ENCODE data around the gene EFEMP1.

The EFEMP1 gene, protein sequence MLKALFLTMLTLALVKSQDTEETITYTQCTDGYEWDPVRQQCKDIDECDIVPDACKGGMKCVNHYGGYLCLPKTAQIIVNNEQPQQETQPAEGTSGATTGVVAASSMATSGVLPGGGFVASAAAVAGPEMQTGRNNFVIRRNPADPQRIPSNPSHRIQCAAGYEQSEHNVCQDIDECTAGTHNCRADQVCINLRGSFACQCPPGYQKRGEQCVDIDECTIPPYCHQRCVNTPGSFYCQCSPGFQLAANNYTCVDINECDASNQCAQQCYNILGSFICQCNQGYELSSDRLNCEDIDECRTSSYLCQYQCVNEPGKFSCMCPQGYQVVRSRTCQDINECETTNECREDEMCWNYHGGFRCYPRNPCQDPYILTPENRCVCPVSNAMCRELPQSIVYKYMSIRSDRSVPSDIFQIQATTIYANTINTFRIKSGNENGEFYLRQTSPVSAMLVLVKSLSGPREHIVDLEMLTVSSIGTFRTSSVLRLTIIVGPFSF

DNA sequence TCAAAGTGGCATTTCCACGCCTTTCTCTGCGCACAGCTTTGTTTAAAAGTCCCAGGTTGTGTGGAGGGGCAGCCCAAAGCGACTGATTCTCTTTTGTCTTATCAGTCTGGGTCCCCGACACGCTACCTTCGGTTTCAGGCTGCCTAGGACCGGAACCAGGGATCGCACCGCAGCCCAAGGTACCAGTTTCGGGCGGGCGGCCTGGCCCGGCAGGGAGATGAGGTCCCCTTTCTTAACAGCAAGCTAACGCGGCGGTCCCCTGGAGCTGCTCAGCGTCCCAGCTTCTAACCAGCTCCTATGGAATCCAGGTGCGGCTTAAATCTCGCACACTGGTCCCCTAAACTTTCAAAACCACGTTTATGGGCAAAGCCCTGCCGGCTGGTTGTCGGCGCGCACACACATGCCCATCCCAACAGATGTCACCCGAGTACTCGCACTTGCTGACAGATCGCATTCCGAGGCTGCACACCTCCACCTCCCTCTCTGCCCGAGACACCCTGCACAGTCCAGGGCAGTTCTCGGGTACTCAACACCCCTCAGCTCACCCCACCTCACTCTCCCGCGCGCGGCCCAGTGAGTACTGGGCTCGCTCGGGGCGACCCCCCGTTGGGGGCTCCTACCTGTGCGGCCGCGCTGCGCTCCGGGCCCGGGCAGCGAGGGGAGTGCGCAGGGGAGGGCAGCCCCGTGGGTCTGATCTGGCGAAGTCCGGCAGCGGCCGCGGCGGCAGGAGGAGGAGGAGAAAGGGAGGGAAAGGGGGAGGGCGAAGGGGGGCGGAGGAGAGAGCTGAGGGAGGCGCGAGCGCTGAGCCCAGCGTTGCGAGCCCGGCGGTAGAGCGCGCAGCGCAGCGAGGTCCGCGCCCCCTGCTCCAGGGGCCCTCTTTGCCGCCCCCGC lies at the start of gene EFEMP1:
Gene EFEMP1 (minus strand): TSS at position 692 of the 891 bp plus-strand sequence. CDS start 1,342 bp downstream, outside the sequence.
- DNase-seq (ENCODE audit: low spot score): peak; percentile 90

DNA sequence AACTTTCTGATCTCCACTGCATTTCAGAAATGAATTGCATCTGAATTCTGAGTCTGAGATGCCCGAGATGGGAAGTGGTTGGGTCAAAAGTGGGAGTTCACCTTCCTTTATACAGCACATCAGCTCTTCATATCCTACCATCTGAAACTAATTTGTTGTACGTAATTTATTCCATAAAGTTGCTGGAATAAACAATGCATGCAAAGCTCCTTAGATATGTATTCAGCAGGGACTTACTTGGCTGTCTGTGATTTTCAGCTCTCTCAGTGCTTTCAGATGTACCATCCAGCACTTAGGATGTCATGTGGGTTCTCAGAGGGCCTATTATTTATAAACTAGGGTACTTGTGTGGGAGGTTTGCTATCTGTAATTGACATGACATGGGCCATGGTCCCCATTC lies 46.9 kb upstream of the EFEMP1 start:
- DNase-seq (ENCODE audit: low spot score): peak; percentile 6

DNA sequence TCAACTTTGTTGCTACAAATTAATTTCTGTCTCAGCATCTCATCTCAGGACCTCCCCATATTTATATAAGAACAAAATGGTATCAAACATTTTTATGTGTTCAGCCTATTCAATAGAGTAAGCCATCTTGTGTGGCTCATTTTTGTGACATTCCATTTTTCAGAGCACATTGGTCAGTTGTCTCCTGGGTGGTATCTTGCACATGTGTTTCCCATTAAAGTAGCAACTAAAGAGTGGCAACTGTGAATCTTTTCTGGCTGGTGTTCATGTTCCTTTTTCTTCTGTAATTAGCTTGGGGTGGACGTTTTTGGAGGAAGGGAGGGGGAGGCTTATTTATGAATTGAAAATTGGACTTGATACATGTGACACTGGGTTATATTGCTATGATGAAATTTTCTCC lies 45.4 kb upstream of the EFEMP1 start:
- peak; percentile 7 for DNase-seq (ENCODE audit: low spot score)

DNA sequence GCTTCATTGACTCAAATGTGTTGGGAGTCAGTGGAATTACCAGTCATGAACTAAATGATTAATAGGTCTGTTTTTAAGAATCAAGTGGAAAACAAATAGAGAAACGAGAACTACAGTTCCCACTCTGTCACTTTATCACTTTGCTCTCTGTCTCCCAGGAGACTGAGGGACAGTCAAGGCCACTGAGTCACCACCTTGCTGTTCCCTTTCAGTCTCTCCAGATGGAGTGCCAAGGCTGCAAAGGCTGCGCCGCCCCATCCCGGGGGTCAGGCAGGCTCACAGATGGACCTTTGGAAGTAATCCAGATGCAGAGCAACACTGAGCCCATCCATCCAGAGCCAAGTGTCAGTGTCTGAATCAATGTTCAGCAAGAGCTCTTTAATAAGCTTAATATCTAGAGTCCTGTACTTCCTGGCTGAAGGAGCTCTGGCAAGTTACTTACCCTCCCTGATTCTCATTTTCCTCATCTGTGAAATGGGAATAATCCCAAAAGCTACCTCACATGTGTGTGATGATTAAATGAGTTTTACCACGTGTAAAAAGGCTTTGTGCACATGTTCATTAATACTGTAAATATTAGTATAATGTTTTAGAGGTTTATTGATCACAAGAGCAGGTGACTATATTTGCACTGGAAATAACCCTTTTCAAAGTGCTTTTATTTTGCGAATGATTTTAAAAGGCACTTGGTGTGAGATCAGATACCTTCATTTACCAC lies 43.0 kb upstream of the EFEMP1 start:
- DNase-seq (ENCODE audit: low spot score): peak; percentile 37

DNA sequence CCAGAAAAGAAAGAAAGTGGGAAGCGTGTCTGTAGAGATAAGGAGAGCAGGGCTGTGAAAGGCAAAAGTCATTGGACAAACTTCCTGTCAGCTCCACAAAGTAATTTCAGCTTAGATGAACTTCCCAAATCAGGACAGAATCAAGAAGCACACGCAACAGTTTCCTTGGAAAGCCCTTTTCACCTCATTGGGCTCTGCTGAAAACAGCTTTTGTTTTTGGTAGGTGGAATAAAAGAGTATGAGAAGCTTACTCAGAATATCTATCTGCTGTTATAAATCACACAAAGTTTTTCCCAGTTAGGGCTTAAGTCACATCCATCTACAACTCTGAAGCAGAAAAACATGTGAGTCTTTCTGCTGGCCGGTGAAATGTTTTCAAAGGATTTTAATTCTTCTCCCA lies 42.4 kb upstream of the EFEMP1 start:
- peak; percentile 15 for DNase-seq (ENCODE audit: low spot score)

DNA sequence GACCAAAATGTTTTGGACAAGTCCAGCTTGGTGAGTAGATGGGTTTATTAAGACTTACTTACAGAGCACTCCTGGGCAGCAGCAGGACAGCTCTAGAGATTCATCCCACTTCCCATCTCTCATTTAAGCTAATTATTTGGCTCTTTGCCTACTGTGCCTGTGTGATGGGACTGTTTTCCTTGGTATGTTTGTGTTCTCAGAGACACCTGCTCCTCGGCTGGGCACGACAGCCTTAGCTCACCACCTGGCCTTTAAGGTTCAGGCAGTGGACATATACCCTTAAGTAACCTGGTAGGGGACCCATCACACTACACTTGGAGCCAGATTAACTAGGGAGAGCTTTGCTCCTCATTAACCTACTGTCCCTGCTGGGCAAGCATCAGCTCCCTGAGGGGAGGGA lies 41.7 kb upstream of the EFEMP1 start:
- DNase-seq (ENCODE audit: low spot score): no peak

DNA sequence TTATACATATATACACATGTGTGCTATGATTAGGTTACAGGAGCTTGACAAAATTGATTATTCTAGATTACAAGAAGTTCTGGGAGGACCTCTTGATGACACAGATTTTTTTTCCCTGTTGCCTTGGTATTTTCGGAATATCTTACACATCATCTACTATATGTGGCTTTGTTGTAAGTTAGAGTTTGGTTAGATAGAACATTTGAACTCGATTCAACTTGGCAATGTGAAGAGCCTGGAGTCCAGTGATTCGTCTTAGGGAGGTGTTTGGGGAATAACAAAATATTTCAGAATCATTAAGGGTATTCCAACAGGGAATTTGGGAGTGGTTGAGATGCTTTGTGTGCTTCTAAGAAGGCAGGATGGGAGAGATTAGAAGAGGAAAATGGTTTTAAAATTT lies 39.3 kb upstream of the EFEMP1 start:
- no peak for DNase-seq (ENCODE audit: low spot score)

DNA sequence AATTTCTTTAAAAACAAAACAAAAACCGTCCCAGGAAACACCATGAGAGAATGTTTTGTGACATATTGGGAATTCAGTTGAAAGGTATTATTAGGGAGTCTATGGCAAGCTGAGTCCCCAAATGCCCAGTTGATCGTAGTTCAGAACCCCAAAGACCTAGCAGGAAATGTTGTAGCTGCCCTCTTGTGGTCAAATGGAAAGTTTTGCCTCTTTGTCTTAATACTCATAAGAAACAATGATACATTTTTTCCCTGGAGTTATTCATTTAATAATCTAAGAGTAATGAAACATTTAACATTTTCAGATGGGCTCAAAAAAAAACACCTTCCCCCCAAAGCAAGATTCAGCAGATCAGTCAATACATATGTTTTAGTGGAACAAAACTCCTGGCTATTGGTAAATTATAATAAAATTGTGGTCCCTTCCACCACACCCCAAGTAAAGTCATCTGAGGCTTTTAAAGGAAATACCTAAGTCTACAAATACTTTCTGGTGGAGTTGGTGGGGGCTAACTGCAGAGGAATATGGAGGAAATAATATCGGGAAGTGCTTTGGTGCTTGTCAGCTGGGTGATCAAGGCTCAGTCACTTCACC lies 37.8 kb upstream of the EFEMP1 start:
- peak; percentile 49 for DNase-seq (ENCODE audit: low spot score)

DNA sequence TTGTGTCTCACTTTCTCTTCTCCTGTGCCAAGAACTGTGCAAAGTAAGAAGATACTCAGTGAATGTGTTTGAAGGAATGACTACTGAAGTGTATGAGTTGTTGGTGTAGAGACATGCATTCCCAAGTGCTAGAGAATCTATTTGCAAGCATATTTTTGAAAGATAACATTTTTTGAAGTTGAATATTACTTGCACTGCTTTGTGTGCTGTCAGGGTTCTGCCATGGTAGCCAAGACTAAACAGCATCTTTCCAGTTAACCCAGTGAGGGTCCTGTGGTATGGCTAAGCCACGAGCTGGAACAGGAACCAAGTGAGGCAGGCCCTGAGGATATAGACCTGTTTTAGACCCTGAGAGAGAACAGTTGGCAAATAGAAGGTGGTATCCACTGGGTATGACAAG lies 35.2 kb upstream of the EFEMP1 start:
- DNase-seq (ENCODE audit: low spot score): no peak

DNA sequence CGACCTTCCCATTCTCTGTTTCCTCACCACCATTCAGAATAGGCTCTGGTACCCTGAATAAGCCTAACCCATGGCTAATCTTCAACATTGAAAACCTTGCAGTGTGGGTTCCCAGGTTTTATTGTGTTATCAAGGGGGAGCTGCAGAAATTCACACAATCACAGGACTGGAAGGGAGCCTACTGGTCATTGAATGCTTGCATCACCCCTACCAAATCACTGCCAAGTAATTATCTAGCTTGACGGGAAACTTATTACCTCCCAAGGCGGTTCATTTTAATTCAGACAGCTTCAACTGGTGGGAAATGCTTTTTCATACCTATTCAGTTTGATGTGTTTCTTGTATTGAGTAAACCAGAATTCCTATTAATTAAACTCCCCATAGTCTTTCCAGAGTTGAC lies 33.6 kb upstream of the EFEMP1 start:
- DNase-seq (ENCODE audit: low spot score): no peak

DNA sequence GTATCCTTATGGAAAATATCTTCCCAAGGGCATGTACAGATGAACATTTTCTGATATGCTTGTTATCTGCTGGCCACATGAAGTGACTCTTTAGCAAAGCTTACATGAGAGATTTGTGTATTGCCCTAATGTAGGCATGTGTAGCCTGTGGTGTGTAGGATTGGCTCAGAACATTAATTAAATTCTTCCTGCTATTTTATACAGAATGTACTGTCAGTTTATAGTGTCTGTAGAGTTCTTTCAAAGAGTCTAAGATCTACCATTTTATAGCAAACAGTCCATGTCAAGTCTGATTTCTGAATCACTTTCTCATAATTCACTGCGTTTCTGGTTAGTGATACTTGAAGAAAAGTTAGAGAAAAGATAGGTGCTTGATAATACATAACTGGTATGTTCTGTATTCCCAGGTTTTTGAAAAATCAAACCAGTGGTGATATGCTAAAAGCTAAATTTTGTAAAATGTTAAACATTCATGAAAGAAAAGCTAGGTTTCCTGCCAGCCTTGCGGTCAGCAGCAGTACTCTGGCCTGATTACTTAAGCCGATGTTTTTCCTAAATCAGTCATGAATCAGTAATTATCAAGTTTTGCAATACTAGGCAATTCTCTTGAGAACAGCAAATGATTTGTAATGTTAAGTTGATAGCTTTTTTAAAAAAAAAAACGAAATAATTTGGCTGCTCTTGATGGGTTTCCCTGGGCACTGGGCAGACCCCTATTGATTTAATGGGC lies 30.9 kb upstream of the EFEMP1 start:
- peak; percentile 64 for DNase-seq (ENCODE audit: low spot score)

DNA sequence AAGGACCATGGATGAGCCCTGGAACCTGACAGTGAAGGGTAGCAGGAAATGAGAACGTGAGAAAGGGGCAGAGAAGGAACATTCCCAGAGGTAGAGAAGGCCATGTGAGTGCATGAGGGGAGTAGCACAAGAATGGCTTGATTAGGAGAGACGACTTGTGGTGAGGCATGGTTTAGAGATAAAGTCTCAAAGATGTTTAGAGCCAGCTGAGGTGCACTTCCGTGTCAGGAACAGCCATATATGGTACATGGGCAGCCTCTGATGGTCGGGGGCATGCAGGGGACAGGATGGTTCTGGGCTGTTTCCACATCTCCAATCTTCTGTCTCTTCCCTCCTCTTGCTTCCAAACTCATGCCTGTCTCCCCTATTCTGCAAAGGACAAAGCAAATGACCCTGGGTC lies 28.8 kb upstream of the EFEMP1 start:
- DNase-seq (ENCODE audit: low spot score): no peak

DNA sequence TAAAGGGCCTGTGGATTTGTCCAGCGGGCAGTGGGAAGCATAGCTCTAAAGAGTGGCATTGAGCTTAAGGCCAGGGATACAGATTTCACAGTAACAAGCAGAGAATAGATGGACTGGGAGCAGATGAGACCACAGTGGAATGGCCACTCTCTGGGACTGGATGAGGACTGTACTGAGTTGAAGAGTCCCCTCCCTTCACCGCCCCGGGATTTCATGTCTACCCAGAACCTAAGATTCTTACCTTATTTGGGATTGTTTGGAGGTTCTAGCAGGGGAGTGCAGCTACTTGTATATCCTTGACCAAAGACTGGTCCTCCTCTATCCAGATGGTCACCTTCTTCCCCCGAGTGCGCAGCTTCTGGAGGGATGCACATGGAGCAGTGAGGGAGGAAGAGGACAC lies 28.0 kb upstream of the EFEMP1 start:
- DNase-seq (ENCODE audit: low spot score): no peak

DNA sequence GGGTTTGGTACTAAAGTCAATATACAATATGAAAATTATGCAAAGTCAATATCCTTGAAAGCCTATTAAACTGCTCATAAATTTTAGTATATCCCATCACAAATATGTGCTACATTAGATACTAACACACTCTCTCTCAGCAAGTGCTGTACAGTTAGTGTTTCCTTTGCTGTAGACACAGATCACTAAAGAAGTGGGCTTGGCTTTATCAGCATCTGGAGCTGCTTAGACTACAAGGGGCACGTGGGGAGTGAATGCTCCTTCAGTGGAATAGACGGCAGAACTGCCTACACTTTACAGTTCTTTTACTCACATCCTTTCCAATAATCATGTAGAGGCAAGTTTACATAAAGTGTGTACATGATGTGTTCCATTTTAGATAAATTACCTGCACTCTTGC lies 26.0 kb upstream of the EFEMP1 start:
- no peak for DNase-seq (ENCODE audit: low spot score)

DNA sequence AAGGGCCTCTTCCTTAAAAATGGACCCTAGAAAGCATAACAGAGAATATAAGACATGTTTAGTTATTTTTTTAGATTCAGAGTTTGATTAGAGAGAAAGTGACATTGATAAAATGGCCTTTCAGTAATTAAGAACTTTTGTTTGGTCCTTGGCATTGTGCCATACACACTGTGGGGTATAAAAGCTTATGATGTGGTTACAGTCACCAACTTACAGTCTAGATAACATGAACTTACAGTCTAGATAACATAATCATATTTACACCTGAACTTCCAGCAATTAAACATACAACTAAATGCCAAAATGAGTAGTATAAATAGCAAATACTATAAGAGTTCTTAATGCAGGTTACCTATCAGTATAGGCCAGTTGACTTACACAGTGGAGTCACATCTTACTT lies 25.6 kb upstream of the EFEMP1 start:
- no peak for DNase-seq (ENCODE audit: low spot score)

DNA sequence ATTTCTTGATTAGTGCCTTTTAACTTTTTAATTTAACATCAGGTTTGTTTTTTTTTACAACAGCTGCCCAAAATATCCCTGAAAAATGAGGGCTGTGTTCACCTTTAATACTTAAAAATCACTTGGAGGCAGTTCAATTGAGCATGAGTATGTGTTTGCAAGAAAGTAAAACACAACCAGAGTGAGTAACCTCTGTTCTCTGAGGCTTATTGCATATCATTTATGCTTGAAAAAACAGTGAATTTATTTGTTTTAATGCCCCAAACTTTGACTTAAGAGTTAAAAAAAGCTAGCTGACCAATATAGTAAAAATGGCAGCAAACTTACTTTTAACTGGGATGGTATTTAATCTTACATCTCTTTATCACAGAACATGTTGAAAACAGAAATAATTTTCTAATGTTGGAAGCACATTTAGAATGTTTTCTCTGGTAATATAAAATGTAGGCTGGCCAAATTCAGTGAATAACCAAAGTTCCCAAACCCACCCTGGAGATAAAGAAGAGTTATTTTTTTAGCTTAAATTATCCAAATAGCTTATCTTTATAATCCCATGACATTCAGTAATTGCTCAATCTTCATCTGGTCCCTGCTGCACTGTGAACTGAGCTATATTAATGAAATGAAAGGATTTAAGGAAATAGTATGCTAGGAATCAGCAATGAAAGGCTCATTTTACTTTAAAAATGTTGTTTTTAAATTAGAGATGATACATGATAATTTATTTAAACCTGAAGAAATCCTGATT lies 24.8 kb upstream of the EFEMP1 start:
- DNase-seq (ENCODE audit: low spot score): no peak

DNA sequence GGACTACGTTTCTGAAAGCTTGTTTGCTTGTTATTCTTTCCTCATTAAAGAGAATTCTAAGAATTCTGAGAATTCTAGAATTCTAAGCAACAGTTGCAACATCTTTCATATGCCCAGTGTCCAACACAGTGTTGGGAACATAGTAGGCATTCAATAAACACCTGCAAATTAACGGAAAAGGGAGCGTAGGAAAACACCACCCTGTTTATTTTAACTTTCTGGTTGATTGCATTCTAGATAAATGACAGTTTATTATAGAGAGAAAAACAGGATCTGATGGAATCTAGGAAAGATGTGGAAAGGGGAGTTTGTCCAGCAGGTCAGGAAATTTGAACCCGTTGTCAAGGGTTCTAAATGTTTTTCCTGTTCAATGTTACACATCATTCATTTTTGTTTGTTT lies 24.2 kb upstream of the EFEMP1 start:
- DNase-seq (ENCODE audit: low spot score): no peak

DNA sequence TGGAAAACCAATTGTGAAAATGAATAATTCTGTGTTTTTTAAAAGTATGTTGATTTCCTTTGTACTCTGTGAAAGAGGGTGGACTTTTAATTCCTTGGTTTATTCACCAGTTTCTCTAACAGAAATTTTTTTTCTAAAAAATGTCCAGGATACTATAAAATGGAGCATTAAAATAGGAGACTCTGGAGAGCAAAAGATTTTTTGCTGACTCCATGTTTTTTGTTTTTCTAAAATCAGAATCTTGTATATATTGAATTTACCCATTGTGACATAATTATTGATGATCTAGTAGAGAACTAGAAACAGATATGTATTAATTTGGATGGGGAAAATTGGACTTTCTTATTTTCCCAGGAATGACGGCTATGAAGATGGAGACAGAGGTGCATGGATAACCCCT lies 23.2 kb upstream of the EFEMP1 start:
- no peak for DNase-seq (ENCODE audit: low spot score)

DNA sequence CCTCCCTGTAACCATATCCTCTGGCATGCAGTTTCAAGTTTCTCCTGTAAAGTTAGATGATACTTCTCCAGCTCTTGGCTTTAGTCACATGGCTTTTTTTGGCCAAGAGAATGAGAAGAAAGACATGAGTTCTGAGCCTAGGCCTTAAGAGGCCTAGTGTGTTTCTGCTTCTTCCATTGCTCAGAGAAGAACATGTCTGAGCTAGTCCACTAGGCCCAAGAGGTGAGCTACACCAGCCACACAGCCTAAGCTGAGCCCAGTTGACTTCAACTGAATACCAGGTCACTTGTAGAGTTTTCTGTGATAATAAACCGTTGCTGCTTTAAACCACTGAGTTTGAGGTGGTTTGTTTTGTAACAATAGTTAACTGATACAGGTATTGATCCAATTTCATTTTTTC lies 19.9 kb upstream of the EFEMP1 start:
- no peak for DNase-seq (ENCODE audit: low spot score)

DNA sequence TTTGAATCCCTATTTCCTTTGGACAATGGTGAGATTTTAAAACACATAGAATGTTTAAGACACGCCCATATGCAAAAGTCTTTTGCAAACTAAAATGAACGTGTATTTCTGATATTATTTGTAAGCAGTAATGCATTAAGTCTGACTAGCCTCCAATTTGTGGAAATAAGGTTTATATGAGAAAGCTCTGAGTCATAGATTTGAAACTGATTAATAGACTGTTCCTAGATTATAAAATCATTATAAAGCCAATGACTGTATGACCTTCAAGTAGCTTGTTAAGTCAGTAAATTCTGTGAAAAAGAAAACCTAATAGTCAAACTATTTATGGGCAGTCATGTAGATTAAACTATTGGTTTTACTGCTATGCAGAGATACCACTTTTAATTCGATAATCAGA lies 12.8 kb upstream of the EFEMP1 start:
- DNase-seq (ENCODE audit: low spot score): no peak

DNA sequence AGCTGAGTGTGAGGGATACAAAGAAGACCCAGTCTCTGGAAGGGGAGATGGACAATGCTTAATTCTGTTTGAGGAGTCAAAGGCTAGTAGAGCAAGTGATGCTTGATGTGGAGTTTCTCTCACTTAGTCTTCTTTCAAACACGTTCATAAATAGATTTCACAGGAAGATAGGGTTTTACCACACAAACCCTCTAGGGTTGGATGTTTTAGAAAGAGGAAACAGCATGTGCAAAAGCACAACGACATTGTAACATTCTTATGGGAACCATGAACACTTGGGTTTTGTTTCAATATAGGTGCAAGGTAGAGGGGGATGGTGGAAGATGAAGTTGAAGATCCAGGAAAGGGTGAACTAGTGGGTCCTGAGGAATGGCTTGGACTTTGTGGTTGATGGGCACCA lies 10.8 kb upstream of the EFEMP1 start:
- no peak for DNase-seq (ENCODE audit: low spot score)
